ENCODE data around the gene RGS16. TPM values are rescaled to one million over a fixed set of nuclear protein-coding genes. Genes with fewer than 3 reads are reported as not detected.

The RGS16 gene
- total RNA-seq, 1 donor from 2014 or later = 7.8 TPM

GRCh38 chr1:182610606-182611194, 6.5 kb upstream of the RGS16 start:
- Histone ChIP-seq H3K27ac (ENCODE audit: low read depth, low read length) (no peak overlapping the region), H3K27me3 (ENCODE audit: control insufficient read depth in 3 of 3, insufficient read depth in 3 of 3, low read length in 3 of 3) (no peaks in the 10 kb centered on the region), H3K9ac (ENCODE audit: low read depth in 1 of 3, low read length in 3 of 3) (no peak overlapping the region), H3K4me1 (ENCODE audit: control insufficient read depth in 3 of 3, insufficient read depth in 3 of 3, low read length in 3 of 3) (peaks cover 26 to 43% (median 39%) of the 10 kb centered on the region in 3 donors), H3K9me3 (ENCODE audit: control insufficient read depth in 3 of 3, low read length in 3 of 3) (no peaks in the 10 kb centered on the region), H3K4me3 (ENCODE audit: low read length in 3 of 3) (no peak overlapping the region), H3K36me3 (ENCODE audit: control insufficient read depth in 3 of 3, insufficient read depth in 3 of 3, low read length in 3 of 3) (no peaks in the 10 kb centered on the region)

DNA sequence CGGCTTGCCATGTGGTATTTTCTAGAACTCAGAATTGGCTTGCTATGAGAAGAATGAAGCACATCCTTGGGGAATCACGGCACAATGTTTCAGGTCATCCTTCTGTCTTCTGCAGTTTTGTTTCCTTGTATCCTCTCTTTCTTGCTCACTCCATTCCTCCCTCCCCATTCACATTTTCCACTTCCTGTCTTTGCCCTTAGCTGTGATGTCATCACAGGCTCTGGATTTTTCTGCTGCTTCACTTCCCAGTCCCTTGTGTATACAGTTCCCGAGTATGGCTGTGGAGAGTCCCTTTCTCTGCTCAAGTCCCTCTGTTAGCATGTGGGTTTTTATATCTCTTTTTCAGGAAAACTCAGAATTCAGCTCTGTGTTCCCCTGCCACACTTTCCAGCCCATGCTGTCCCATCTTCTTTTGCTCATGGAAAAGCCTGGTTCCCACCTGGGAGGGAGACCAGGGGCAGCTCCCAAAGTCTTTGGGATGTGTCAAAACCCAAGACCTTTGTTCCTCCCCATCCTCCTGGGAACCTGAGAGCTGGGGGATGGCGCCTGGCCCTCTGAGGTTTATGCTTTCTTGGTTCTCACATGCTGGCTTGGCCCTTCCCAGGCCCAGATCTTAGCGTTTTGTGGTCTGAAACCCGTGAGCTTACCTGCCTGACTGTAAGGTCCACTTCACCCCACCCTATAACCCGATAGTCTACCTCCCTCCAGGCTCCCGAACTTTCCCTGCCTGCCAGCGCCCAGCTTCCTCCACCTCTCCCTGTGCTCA, 4.8 kb upstream of the RGS16 start:
- no peaks in the 10 kb centered on the region for H3K36me3 ChIP-seq (ENCODE audit: control insufficient read depth in 3 of 3, insufficient read depth in 3 of 3, low read length in 3 of 3)
- H3K9ac ChIP-seq (ENCODE audit: low read depth in 1 of 3, low read length in 3 of 3) = no peak overlapping the region
- H3K9me3 ChIP-seq (ENCODE audit: control insufficient read depth in 3 of 3, low read length in 3 of 3) = no peaks in the 10 kb centered on the region
- no peaks in the 10 kb centered on the region for H3K27me3 ChIP-seq (ENCODE audit: control insufficient read depth in 3 of 3, insufficient read depth in 3 of 3, low read length in 3 of 3)
- peaks cover 30 to 44% (median 44%) of the 10 kb centered on the region in 3 donors for H3K4me1 ChIP-seq (ENCODE audit: control insufficient read depth in 3 of 3, insufficient read depth in 3 of 3, low read length in 3 of 3)
- H3K4me3 ChIP-seq (ENCODE audit: low read length in 3 of 3) = no peak overlapping the region
- peak overlapping the region; percentile 51 for H3K27ac ChIP-seq (ENCODE audit: low read depth, low read length)

DNA sequence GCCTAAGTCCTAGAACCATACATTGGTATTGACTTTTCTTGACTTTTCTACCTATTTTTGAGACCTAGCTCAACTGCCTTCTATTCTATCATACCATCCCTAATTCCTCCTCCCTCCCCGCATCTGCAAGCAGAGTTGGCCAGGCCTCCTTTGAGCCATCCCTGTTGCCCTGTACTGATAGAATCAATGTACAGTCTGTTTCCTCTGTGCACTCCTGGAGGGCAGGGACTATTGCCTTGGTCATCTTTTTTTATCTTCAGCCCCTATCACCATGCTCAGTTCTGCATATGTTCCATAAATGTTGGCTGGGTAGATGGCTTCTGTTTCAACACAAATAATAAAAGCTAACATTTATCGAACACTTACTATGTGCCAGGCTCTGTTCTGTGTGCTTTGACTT, 4.0 kb upstream of the RGS16 start:
- Histone ChIP-seq H3K4me3 (ENCODE audit: low read length in 3 of 3) (no peak overlapping the region), H3K4me1 (ENCODE audit: control insufficient read depth in 3 of 3, insufficient read depth in 3 of 3, low read length in 3 of 3) (peaks cover 32 to 47% (median 46%) of the 10 kb centered on the region in 3 donors), H3K27ac (ENCODE audit: low read depth, low read length) (no peak overlapping the region), H3K9me3 (ENCODE audit: control insufficient read depth in 3 of 3, low read length in 3 of 3) (no peaks in the 10 kb centered on the region), H3K27me3 (ENCODE audit: control insufficient read depth in 3 of 3, insufficient read depth in 3 of 3, low read length in 3 of 3) (no peaks in the 10 kb centered on the region), H3K9ac (ENCODE audit: low read depth in 1 of 3, low read length in 3 of 3) (no peak overlapping the region), H3K36me3 (ENCODE audit: control insufficient read depth in 3 of 3, insufficient read depth in 3 of 3, low read length in 3 of 3) (no peaks in the 10 kb centered on the region)

- H3K27ac ChIP-seq (ENCODE audit: low read depth, low read length) = no peak overlapping the region
- H3K4me1 ChIP-seq (ENCODE audit: control insufficient read depth in 3 of 3, insufficient read depth in 3 of 3, low read length in 3 of 3) = peaks cover 37 to 52% (median 52%) of the 10 kb centered on the region in 3 donors
- H3K36me3 ChIP-seq (ENCODE audit: control insufficient read depth in 3 of 3, insufficient read depth in 3 of 3, low read length in 3 of 3) = no peaks in the 10 kb centered on the region
- H3K27me3 ChIP-seq (ENCODE audit: control insufficient read depth in 3 of 3, insufficient read depth in 3 of 3, low read length in 3 of 3) = no peaks in the 10 kb centered on the region
- H3K4me3 ChIP-seq (ENCODE audit: low read length in 3 of 3) = no peak overlapping the region
- no peak overlapping the region for H3K9ac ChIP-seq (ENCODE audit: low read depth in 1 of 3, low read length in 3 of 3)
- H3K9me3 ChIP-seq (ENCODE audit: control insufficient read depth in 3 of 3, low read length in 3 of 3) = no peaks in the 10 kb centered on the region
These were observed 3.4 kb upstream of the RGS16 start for GRCh38 chr1:182607566-182607965.

DNA sequence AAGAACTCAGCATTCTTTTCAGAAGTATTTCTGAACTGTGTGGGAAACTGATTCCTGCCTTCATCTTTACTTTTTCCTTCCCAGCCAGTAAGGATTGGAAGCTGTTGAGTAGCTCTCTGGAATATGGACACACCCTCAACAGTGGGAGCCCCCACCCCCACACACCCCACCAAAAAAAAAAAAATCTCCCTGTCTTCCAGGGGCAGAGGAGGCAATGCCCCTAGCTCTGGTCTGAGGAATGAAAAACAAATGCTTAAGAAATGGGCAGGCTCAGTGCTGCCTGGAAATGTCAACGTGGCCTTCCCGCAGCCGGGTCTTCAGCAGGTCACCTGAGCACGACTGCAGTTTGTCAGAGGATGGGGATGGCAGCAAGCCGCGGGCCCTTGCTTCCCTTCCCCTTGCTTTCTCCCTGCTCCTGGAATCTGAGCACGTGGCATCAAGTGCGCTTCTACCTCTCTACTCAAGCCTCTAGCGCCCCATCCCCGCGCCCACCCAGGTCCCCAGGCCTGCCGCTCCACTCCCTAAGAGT, 479 bp downstream of the RGS16 start:
- Histone ChIP-seq H3K4me1 (ENCODE audit: control insufficient read depth in 3 of 3, insufficient read depth in 3 of 3, low read length in 3 of 3) (peaks cover 53 to 62% (median 60%) of the 10 kb centered on the region in 3 donors), H3K9ac (ENCODE audit: low read depth in 1 of 3, low read length in 3 of 3) (peak overlapping the region; percentile 43 to 81 (median 55)), H3K9me3 (ENCODE audit: control insufficient read depth in 3 of 3, low read length in 3 of 3) (no peaks in the 10 kb centered on the region), H3K36me3 (ENCODE audit: control insufficient read depth in 3 of 3, insufficient read depth in 3 of 3, low read length in 3 of 3) (peaks cover 7 to 17% (median 13%) of the 10 kb centered on the region in 3 donors), H3K4me3 (ENCODE audit: low read length in 3 of 3) (peak overlapping the region; percentile 57 to 82 (median 74)), H3K27ac (ENCODE audit: low read depth, low read length) (peak overlapping the region; percentile 75), H3K27me3 (ENCODE audit: control insufficient read depth in 3 of 3, insufficient read depth in 3 of 3, low read length in 3 of 3) (no peaks in the 10 kb centered on the region)

DNA sequence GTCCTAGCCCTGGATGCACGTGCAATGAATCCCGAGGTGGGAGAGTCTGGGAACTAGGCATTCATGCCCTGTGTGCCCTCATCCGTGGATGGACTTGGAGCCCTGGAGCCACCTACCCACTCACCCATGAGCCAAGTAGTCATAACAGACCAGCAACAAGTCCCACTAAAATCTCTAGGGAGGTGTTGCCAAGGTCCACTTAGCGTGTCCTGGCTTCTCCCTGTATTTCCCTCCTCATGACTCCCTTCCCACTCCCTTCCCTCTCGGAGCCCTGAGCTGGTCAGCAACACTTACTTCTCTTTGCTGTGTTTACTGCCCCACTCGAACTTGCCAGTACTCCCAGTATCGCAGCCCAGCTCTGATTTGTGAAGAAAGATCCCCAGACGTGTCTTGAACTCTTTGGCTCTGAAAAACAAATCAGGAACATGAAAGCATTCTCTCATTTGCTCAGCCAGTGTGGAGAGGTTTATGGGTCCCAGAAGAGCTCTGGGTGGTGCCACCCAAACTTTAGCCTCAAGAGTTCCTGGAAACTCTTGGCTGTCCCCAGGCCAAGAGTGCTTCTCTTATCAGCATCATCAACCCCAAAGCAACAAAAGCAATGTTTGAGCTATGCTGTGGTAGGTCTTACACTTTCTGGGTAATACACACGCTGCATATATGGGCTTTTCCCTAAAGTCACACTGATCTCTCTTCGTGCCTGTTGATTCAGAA, 1.1 kb downstream of the RGS16 start:
- Histone ChIP-seq H3K27me3 (ENCODE audit: control insufficient read depth in 3 of 3, insufficient read depth in 3 of 3, low read length in 3 of 3) (no peaks in the 10 kb centered on the region), H3K36me3 (ENCODE audit: control insufficient read depth in 3 of 3, insufficient read depth in 3 of 3, low read length in 3 of 3) (peaks cover 7 to 17% (median 13%) of the 10 kb centered on the region in 3 donors), H3K27ac (ENCODE audit: low read depth, low read length) (peak overlapping the region; percentile 75), H3K9ac (ENCODE audit: low read depth in 1 of 3, low read length in 3 of 3) (peak overlapping the region; percentile 25 to 61 (median 55)), H3K9me3 (ENCODE audit: control insufficient read depth in 3 of 3, low read length in 3 of 3) (no peaks in the 10 kb centered on the region), H3K4me1 (ENCODE audit: control insufficient read depth in 3 of 3, insufficient read depth in 3 of 3, low read length in 3 of 3) (peaks cover 53 to 62% (median 57%) of the 10 kb centered on the region in 3 donors), H3K4me3 (ENCODE audit: low read length in 3 of 3) (peak overlapping the region; percentile 57 to 82 (median 74))

DNA sequence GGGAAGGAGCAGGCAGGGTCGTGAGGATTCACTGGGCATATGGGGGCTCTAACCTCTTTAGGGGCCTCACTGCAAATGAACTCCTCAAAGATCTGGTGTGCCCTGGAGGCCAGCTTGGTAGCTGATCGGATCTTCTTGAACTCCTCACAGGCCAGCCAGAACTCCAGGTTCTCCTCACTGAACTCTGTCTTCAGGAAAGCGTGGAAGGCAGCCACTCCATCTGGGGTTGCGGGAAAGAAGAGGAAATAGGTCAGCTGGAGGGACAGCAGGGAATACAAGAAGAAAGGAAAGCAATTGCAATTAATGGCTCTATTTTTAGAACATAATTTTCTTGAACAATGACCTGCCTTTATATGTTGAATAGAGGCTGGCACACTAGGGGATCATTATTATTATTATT, 2.3 kb downstream of the RGS16 start:
- Histone ChIP-seq H3K9me3 (ENCODE audit: control insufficient read depth in 3 of 3, low read length in 3 of 3) (no peaks in the 10 kb centered on the region), H3K4me3 (ENCODE audit: low read length in 3 of 3) (peak overlapping the region; percentile 34 to 49 (median 39)), H3K27ac (ENCODE audit: low read depth, low read length) (peak overlapping the region; percentile 75), H3K4me1 (ENCODE audit: control insufficient read depth in 3 of 3, insufficient read depth in 3 of 3, low read length in 3 of 3) (peaks cover 48 to 58% (median 52%) of the 10 kb centered on the region in 3 donors), H3K36me3 (ENCODE audit: control insufficient read depth in 3 of 3, insufficient read depth in 3 of 3, low read length in 3 of 3) (peaks cover 7 to 17% (median 13%) of the 10 kb centered on the region in 3 donors), H3K9ac (ENCODE audit: low read depth in 1 of 3, low read length in 3 of 3) (peak overlapping the region in 2 of 3 donors; percentile 51 to 68), H3K27me3 (ENCODE audit: control insufficient read depth in 3 of 3, insufficient read depth in 3 of 3, low read length in 3 of 3) (no peaks in the 10 kb centered on the region)

GRCh38 chr1:182601416-182601786, 2.8 kb downstream of the RGS16 start:
- H3K27ac ChIP-seq (ENCODE audit: low read depth, low read length) = peak overlapping the region; percentile 75
- peak overlapping the region in 2 of 3 donors; percentile 51 to 68 for H3K9ac ChIP-seq (ENCODE audit: low read depth in 1 of 3, low read length in 3 of 3)
- H3K36me3 ChIP-seq (ENCODE audit: control insufficient read depth in 3 of 3, insufficient read depth in 3 of 3, low read length in 3 of 3) = peaks cover 7 to 17% (median 13%) of the 10 kb centered on the region in 3 donors
- H3K9me3 ChIP-seq (ENCODE audit: control insufficient read depth in 3 of 3, low read length in 3 of 3) = no peaks in the 10 kb centered on the region
- peaks cover 43 to 53% (median 47%) of the 10 kb centered on the region in 3 donors for H3K4me1 ChIP-seq (ENCODE audit: control insufficient read depth in 3 of 3, insufficient read depth in 3 of 3, low read length in 3 of 3)
- peak overlapping the region; percentile 34 to 49 (median 39) for H3K4me3 ChIP-seq (ENCODE audit: low read length in 3 of 3)
- H3K27me3 ChIP-seq (ENCODE audit: control insufficient read depth in 3 of 3, insufficient read depth in 3 of 3, low read length in 3 of 3) = no peaks in the 10 kb centered on the region

- peak overlapping the region in 1 of 3 donors; percentile 36 for H3K9ac ChIP-seq (ENCODE audit: low read depth in 1 of 3, low read length in 3 of 3)
- H3K9me3 ChIP-seq (ENCODE audit: control insufficient read depth in 3 of 3, low read length in 3 of 3) = no peaks in the 10 kb centered on the region
- no peak overlapping the region for H3K27ac ChIP-seq (ENCODE audit: low read depth, low read length)
- peaks cover 41 to 52% (median 43%) of the 10 kb centered on the region in 3 donors for H3K4me1 ChIP-seq (ENCODE audit: control insufficient read depth in 3 of 3, insufficient read depth in 3 of 3, low read length in 3 of 3)
- peaks cover 7 to 17% (median 13%) of the 10 kb centered on the region in 3 donors for H3K36me3 ChIP-seq (ENCODE audit: control insufficient read depth in 3 of 3, insufficient read depth in 3 of 3, low read length in 3 of 3)
- no peaks in the 10 kb centered on the region for H3K27me3 ChIP-seq (ENCODE audit: control insufficient read depth in 3 of 3, insufficient read depth in 3 of 3, low read length in 3 of 3)
- peak overlapping the region in 2 of 3 donors; percentile 31 to 54 for H3K4me3 ChIP-seq (ENCODE audit: low read length in 3 of 3)
These were observed 3.3 kb downstream of the RGS16 start for GRCh38 chr1:182600745-182601415.
